Neural progenitor cell (in vitro differentiated cells): ENCODE data around the gene STIM1. TPM values are rescaled to one million over a fixed set of nuclear protein-coding genes. Genes with fewer than 3 reads are reported as not detected.

ENCODE experiments used
- DNase-seq: peaks from one replicate; pipeline ENCODE4 v3.0.0-alpha.2; 2016; ENCODE audit warnings: low spot score
- H2AFZ ChIP-seq: fragments of 200-600 bp; sonication (generic); replicated peaks from 2 replicates; pipeline ENCODE4 v1.6.1; 2016; ENCODE audit warnings: antibody characterized with exemption
- H3F3A ChIP-seq: fragments of 200-600 bp; sonication (generic); 2 replicates; pipeline ENCODE4 v1.6.1; 2016; ENCODE audit warnings: antibody characterized with exemption, low read depth
- H3K27ac ChIP-seq: fragments of 200-600 bp; sonication (generic); 2 replicates; pipeline ENCODE4 v1.5.1; 2016; ENCODE audit warnings: mild to moderate bottlenecking
- H3K27me3 ChIP-seq: fragments of 200-600 bp; sonication (generic); 2 replicates; pipeline ENCODE4 v1.6.1; 2016; ENCODE audit warnings: mild to moderate bottlenecking, moderate library complexity
- H3K36me3 ChIP-seq: fragments of 200-600 bp; sonication (generic); 2 replicates; pipeline ENCODE4 v1.5.1; 2016
- H3K4me1 ChIP-seq: fragments of 200-600 bp; sonication (generic); 2 replicates; pipeline ENCODE4 v1.6.1; 2016; ENCODE audit warnings: mixed run types
- H3K4me2 ChIP-seq: fragments of 200-600 bp; sonication (generic); 2 replicates; pipeline ENCODE4 v1.6.1; 2016
- H3K4me3 ChIP-seq: fragments of 200-600 bp; sonication (generic); 2 replicates; pipeline ENCODE4 v1.5.1; 2016
- H3K79me2 ChIP-seq: fragments of 200-600 bp; sonication (generic); 2 replicates; pipeline ENCODE4 v1.6.1; 2016; ENCODE audit warnings: low read depth
- H3K9ac ChIP-seq: fragments of 200-600 bp; sonication (generic); 2 replicates; pipeline ENCODE4 v1.6.1; 2016
- H3K9me3 ChIP-seq: fragments of 200-600 bp; sonication (generic); 2 replicates; pipeline ENCODE4 v1.5.1; 2016; ENCODE audit warnings: low read depth
- H4K20me1 ChIP-seq: fragments of 200-600 bp; sonication (generic); 2 replicates; pipeline ENCODE4 v1.6.1; 2016; ENCODE audit warnings: low read depth
- H3K27ac Mint-ChIP-seq: 3 replicates; pipeline ENCODE4 v1.8.0; 2021; ENCODE audit warnings: mixed read lengths
- H3K27me3 Mint-ChIP-seq: 2 replicates; pipeline ENCODE4 v1.8.0; 2022; ENCODE audit warnings: low read depth, mild to moderate bottlenecking, inconsistent platforms, moderate library complexity, mixed read lengths; ENCODE audit not compliant: insufficient read depth
- H3K36me3 Mint-ChIP-seq: 3 replicates; pipeline ENCODE4 v1.8.0; 2021; ENCODE audit warnings: mixed read lengths
- H3K4me1 Mint-ChIP-seq: 3 replicates; pipeline ENCODE4 v1.8.0; 2021; ENCODE audit warnings: mixed read lengths
- H3K4me3 Mint-ChIP-seq: 3 replicates; pipeline ENCODE4 v1.8.0; 2021; ENCODE audit warnings: mild to moderate bottlenecking, moderate library complexity, mixed read lengths
- H3K9me3 Mint-ChIP-seq: 3 replicates; pipeline ENCODE4 v1.8.0; 2020; ENCODE audit warnings: mixed read lengths
- EZH2 ChIP-seq: fragments of 200-600 bp; sonication (generic); IDR thresholded peaks from 2 replicates; pipeline ENCODE4 v1.6.1; 2017; ENCODE audit warnings: antibody characterized with exemption, mild to moderate bottlenecking, moderate library complexity
- EZH2phosphoT487 ChIP-seq: fragments of 200-600 bp; sonication (generic); IDR thresholded peaks from 2 replicates; pipeline ENCODE4 v1.6.1; 2017; ENCODE audit warnings: antibody characterized with exemption
- total RNA-seq: library from RNA; depleted of rRNA; stranded (reverse); fragments of >200 nt; gene quantifications from 2 replicates; pipeline ENCODE4 v1.2.3, GENCODE V29; 2015; ENCODE audit warnings: low replicate concordance
- TF ChIP-seq, protein P1 (sequence below): fragments of 200-600 bp; sonication (generic); IDR thresholded peaks from 2 replicates; pipeline ENCODE4 v1.5.1; 2017; ENCODE audit warnings: antibody characterized with exemption, mild to moderate bottlenecking

The STIM1 gene
- total RNA-seq, 1 donor from 2014 or later = 18.9 TPM

DNA sequence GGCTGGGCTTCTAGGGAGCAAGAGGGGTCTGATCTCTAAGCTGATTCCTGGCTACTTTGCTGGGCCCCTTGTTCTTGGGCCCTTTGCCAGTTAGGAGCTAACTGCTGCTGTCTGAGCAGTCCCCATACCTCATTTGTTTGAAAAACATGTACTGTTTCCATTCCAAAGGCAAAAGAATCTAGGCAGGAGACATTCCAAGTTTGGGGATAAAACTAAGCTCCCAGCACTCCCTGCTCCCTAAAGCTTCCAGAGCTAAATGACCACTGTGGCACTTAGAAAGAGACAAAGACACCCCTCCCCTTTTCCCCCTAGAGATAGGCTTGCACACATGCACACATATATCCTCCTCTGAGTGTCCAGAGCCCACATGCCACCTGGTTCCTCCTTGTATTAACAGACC lies 216.4 kb downstream of the STIM1 start:
- H3K4me1 ChIP-seq = peaks cover 18% of the 10 kb centered on the region
- H2AFZ ChIP-seq = peak overlapping the region; percentile 65
- no peaks in the 10 kb centered on the region for H3K36me3 ChIP-seq
- H3K36me3 Mint-ChIP-seq = no peaks in the 10 kb centered on the region
- peak; percentile 58 for DNase-seq
- no peaks in the 10 kb centered on the region for H3K9me3 ChIP-seq
- H3K79me2 ChIP-seq = no peaks in the 10 kb centered on the region
- H3K4me3 Mint-ChIP-seq = no peak overlapping the region
- no peaks in the 10 kb centered on the region for H3K27me3 ChIP-seq
- no peaks in the 10 kb centered on the region for H3K27me3 Mint-ChIP-seq
- H4K20me1 ChIP-seq = no peaks in the 10 kb centered on the region
- H3K27ac ChIP-seq = peak overlapping the region; percentile 81
- peak overlapping the region; percentile 0 for H3K4me2 ChIP-seq
- TF ChIP-seq, protein P1, sequence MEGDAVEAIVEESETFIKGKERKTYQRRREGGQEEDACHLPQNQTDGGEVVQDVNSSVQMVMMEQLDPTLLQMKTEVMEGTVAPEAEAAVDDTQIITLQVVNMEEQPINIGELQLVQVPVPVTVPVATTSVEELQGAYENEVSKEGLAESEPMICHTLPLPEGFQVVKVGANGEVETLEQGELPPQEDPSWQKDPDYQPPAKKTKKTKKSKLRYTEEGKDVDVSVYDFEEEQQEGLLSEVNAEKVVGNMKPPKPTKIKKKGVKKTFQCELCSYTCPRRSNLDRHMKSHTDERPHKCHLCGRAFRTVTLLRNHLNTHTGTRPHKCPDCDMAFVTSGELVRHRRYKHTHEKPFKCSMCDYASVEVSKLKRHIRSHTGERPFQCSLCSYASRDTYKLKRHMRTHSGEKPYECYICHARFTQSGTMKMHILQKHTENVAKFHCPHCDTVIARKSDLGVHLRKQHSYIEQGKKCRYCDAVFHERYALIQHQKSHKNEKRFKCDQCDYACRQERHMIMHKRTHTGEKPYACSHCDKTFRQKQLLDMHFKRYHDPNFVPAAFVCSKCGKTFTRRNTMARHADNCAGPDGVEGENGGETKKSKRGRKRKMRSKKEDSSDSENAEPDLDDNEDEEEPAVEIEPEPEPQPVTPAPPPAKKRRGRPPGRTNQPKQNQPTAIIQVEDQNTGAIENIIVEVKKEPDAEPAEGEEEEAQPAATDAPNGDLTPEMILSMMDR = no peak
- TF ChIP-seq EZH2phosphoT487 = no peak
- TF ChIP-seq EZH2 = no peak
- peaks cover 3% of the 10 kb centered on the region for H3K4me1 Mint-ChIP-seq
- H3K9ac ChIP-seq = no peak overlapping the region
- no peak overlapping the region for H3K4me3 ChIP-seq
- no peaks in the 10 kb centered on the region for H3K9me3 Mint-ChIP-seq
- peaks cover 21% of the 10 kb centered on the region for H3F3A ChIP-seq
- no peak overlapping the region for H3K27ac Mint-ChIP-seq

DNA sequence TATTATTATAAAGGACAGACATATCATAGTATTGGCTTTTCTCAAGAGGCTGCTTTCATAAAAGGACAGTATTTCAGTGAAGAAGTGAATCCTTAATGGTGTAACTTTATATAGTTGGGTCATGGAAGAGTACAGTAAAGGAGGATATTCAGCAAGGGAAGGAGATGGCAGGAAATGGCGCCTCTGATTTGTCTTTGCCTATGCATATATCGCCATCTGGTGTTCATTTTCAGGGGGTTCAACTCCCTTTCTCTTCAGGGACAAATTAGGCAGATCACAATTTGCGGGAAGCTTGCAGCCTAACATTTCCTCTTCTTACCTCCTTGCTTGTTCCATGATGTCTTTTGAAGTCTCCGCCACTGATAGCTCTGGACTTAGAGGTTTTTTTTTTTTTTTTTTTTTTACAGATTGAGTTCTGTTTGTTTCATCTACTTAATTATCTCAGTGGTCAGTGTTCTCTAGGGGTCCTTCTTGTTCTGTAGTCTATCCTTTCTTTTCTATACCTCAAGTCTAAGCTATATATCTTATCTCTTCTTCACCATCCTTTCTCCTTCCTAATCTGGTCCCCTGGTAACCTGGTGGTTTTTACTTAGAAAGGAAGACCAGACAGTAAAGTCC lies 217.3 kb downstream of the STIM1 start:
- Histone ChIP-seq H3K36me3 (no peaks in the 10 kb centered on the region), H3K9me3 (no peaks in the 10 kb centered on the region), H2AFZ (peak overlapping the region; percentile 65), H4K20me1 (no peaks in the 10 kb centered on the region), H3K79me2 (no peaks in the 10 kb centered on the region), H3K27me3 (no peaks in the 10 kb centered on the region), H3K4me1 (peaks cover 18% of the 10 kb centered on the region), H3F3A (peaks cover 21% of the 10 kb centered on the region), H3K9ac (no peak overlapping the region), H3K4me2 (peak overlapping the region; percentile 0), H3K4me3 (no peak overlapping the region), H3K27ac (no peak overlapping the region)
- Mint-ChIP-seq H3K4me3 (no peak overlapping the region), H3K27ac (no peak overlapping the region), H3K36me3 (no peaks in the 10 kb centered on the region), H3K4me1 (peaks cover 3% of the 10 kb centered on the region), H3K27me3 (no peaks in the 10 kb centered on the region), H3K9me3 (no peaks in the 10 kb centered on the region)
- TF ChIP-seq, protein P1 = peak; percentile 85
- no peak for TF ChIP-seq EZH2phosphoT487
- DNase-seq = peak; percentile 80

DNA sequence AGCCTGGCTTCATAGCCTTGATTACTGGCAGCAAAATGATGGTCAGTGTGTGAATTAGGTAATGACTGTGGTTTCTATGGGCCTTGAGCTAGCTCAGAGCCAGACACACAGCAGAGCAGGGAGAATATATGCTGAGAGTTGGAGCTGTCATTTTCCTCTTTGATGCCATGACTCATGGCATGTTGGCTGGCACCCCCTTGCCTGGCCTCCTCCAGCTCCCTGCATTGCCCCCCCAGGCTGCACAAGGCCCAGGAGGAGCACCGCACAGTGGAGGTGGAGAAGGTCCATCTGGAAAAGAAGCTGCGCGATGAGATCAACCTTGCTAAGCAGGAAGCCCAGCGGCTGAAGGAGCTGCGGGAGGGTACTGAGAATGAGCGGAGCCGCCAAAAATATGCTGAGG lies 218.8 kb downstream of the STIM1 start:
- Histone ChIP-seq H3K36me3 (no peaks in the 10 kb centered on the region), H3K27ac (no peak overlapping the region), H3K9me3 (no peaks in the 10 kb centered on the region), H3K9ac (no peak overlapping the region), H2AFZ (no peak overlapping the region), H3K4me1 (peaks cover 18% of the 10 kb centered on the region), H3F3A (peaks cover 21% of the 10 kb centered on the region), H3K4me2 (no peak overlapping the region), H3K79me2 (no peaks in the 10 kb centered on the region), H4K20me1 (no peaks in the 10 kb centered on the region), H3K4me3 (no peak overlapping the region), H3K27me3 (no peaks in the 10 kb centered on the region)
- Mint-ChIP-seq H3K27me3 (no peaks in the 10 kb centered on the region), H3K4me1 (peaks cover 3% of the 10 kb centered on the region), H3K4me3 (no peak overlapping the region), H3K36me3 (no peaks in the 10 kb centered on the region), H3K27ac (no peak overlapping the region), H3K9me3 (no peaks in the 10 kb centered on the region)
- no peak for TF ChIP-seq EZH2
- no peak for TF ChIP-seq EZH2phosphoT487
- TF ChIP-seq, protein P1 = no peak
- DNase-seq = no peak
